GM18502 (cell line): ENCODE measurements around the gene MAD1L1.

Experiments used
- ATAC-seq: cut with Tn5 transposase; IDR thresholded peaks from one replicate; pipeline ENCODE4 v1.9.1; 2021; ENCODE audit warnings: mild to moderate bottlenecking; ENCODE audit not compliant: unreplicated experiment, poor library complexity

The MAD1L1 gene

DNA sequence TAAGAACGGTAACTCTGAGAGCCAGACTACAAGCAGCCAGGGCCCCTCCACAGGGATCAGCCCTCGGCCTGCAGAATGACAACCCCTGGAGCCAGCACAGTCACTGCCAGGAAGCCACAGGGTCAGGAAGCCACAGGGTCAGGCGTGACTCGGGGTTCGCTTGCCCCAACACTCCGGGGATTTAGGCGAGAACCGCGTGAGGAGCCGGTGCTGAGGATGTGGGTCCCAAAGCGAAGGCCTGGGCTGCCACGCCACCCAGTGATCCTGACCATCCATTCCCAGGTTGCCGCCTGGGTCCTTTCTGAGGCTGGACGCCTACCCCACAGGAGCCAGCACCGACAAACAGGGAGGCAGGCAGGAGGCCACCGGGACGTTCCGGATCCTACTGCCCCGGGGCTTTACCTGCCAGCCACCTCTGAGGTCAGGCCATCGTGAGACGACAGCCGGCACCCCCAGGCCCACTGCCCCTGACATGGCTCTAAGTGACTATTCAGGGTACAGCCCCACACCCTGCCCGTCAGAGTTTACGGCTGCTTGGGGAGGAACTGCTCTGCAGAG lies 334.0 kb downstream of the MAD1L1 start:
- ATAC-seq, result no peak

DNA sequence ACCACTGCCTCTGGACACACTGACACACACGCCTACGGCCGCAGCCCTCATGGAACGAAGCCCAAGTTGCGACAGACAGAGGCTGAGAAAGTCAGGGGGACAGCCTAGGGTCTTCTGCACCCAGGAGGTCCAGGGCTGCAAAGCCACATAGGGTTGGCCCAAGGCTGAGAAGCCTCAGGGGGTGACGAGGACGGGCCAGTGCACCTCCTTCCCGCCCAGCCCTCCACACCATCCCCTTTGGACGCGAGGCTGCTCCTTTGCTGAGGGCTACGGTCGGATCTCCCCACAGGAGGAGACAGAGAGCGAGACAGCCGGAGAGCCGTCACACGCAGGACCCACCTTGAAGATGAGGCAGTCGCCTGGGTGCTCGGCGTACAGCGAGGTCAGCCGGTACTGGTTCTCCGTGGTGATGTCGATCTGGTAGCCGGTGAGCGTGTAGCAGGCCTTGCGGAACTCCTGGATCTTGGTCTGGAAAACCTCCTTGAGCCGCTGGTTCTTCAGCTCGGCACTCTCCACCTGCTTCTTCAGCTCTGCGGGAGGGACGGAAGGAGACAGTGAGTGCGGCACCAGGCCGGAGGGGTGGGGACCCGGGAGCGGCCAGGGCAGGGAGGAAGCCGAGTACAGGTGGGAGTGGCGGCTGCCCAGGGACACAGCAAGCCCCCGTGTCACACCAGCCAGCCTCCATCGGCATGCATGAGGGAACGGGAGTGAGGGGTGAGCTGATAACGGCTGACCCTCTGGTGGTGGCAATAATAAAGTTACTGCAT lies 334.7 kb downstream of the MAD1L1 start:
- no peak for ATAC-seq

DNA sequence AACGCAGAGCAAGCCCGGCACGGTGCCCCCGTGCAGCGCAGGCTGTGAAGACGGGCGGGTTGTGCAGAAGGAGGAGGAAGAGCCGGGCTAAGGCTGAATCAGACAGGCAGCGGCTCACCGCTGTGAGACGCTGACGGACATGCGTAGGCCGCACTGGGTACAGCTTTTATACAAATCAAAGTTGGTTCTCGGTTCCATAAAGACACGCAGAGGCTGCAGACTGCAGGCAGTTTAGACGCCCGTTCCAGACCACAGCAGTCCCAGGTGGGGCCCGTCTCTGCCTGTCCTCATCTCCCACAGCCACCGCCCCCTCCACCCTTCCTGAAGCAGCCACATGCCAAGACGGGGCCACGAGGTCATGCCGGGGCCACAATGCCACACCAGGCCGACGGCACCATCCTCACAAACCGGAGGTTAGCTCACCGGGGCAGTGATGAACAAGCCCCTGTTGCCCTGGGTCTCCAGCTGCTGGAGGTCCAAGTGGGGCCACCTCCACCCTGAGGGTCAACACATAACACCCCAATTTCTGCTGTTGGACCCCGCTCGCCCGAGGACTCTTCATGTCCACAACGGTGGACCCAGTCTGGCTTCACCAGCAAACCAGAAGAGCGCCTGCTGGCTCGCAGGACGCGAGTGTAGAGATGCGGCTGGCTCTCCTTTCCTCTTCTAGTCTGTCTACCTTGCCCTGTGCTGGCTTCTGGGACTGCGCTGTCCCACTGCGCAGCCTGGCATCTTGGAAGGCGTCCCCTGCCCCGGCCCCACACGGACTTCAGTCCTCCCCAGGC lies 335.5 kb downstream of the MAD1L1 start:
- ATAC-seq, result no peak

DNA sequence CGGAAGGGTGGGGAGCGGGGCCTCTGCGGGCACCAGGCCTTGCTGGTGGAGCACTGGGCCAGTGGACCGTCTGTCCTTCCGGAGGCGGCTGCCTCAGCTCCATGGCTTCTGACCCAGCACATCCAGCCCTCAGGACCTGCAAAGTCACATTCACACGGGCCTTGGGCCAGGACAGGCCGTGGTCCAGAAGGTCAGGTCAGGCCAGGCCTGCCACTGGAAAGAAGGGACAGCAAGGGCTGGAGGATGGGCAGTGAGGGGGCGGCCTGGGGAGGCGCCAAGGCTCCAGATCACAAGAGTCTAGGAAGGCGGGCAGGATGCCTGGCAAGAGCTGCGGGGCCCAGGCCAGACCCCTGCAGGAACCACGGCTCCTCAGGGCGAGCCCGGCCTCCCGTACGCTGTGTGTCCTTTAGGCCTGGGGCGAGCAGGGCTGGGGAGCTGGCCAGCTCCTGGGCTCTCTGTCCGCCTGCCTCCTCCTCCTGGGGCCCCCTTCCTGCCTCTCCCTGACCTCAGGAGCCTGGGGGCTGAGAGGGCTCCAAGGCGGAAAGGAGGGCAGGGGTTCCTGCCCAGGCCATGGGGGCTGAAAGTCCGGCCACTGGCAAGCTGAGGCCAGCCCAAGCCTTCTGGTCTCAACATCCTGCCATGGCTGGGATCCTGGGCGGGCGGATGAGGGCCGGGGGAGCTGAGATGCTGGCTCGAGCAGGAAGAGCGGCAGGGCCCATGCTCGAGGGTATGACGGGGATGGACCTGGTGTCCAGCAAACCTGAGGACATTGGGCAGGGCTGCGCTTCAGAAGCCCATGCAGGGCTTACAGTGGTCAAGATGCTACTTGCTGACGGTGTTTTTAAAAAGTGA lies 336.9 kb downstream of the MAD1L1 start:
- ATAC-seq, result no peak

DNA sequence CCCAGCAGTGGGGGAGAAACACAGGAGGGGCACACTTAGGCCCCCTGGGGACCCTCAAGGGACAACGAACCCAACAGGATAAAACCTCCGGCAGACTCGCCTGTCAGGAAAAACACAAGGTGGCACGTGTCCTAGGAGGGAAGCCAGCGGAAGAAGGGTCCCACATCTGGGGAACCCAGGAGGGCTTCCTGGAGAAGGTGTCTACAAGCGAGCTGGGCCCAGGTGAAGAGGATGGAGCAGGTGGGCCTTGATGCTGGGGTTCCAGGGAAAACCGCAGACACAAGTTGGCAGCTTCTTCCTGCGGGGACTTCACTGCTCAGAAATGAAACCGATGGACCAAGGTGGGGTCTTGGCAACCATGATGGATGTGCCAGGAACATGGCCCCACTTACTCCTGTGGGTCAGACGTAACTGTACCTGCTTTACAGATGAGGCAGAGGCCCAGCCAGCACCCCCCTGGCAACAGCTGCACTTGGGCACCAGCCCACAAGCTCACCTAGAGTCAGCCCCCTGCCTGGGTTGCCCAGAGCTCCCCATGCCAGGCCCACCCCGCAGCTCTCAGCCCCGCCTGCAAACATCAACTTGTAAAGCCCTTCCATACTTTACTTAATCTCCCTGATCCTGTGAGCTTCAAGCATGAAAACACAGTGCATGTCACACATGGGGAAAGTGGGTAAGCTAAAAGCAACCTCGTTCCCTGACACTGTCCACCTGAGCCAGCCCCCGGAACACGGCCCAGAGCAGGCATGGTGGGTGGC lies 337.7 kb downstream of the MAD1L1 start:
- no peak for ATAC-seq

DNA sequence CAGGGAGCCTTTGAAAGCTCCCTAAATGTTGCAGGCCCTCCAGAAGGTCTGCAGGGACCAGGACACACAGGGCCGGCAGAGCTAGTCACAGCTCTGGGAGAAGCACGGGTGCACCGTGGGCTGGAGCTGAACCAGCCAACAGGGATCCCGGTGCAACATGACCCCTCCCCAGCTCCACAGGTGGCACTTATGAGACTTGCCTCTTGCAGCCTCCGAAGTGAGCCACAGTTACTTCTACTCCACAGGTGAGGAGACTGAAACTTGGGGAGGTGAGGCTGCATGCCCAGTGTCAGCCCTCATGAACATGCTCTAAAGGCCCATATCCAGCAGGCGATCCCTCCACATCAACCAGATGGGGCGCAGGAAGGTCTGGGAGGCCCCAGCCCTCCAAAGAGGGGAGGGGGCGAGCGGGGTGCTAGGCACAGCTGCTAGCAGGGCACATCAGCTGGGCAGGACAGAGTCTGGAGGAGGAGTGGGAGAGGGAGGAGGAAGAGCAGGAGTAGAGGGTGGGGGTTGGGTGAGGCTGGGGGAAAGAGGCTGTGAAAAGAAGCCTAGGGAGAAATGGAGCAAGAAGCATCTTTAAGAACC lies 338.3 kb downstream of the MAD1L1 start:
- ATAC-seq, result no peak

DNA sequence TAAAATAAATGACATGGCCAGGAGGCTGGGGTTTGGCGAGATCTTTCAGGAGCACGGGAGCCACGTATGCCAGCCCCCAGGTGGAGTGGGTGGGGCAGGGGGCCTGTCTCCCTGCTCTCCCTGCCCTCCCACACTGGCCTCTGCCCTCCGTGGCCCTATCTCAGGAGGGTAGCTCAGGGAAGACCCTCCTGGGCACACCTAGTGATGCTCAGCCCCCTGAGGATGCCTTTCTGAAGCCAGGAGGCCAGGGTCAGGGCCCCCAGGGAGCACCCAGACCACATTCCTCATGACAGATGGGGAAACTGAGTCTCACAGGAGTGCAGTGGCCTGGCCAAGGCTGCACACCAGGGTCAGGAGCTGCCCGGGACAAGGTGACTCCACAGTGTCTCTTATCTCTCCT lies 339.3 kb downstream of the MAD1L1 start:
- ATAC-seq, result no peak

DNA sequence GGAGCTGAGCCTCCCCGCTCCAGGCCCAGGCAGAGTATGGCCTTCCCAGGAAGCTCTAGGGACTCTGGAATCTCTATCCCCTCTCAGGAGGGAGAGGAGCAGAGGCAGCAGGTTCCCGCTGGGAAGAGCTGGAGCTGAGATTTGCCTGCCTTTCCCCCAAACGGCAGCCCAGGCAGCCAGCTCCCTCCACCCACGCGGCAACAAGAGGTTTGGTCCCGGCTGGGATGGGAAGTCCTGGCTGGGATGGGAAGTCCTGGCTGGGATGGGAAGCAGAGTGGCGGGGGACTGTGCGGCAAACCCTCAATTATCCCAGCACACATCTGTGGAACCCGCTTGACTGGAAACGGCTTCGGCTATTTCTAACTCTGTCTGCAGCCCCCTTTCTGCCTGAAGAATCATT lies 339.7 kb downstream of the MAD1L1 start:
- ATAC-seq, result no peak

DNA sequence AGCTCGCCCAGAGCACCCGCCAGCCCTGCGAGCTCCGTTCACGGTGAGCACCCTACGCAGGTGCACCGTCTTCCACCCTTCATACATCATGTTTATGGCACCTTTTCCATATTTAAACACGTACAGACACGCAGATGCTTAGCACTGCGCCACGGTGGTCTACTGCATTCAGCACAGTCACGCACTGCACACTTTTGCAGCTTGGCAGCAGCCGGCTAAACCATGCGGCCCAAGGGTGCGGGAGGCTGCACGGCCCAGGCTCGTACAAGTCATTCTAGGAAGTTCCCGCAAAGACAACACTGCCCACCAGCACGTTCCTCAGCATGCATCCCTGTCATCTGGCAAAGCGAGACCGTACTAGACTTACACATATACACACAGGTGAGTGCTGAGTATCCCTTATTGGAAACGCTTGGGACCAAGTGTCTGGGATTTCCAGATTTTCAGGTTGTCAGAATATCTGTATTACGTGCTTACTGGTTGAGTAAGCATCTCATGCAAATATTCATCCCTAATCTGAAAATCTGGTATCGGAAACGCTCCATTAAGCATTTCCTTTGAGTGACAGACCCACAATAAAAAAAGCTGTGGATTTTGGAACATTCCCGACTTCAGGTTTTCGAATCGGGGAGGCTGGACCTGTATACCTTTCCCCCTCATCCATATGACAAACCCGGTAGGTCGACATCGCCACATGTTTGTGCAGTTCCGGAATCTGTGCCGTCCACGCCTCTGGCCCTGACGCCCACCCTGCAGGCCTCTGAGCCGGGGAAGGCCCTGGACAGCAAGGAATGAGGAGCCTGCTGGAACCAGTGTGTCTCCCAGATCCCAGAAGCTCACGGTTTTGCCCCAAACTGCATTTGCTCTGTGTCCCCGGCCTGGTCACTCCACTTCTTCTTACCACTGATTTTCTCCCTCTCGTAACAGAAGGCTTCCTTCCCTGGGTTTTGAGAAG lies 340.5 kb downstream of the MAD1L1 start:
- ATAC-seq, result no peak

DNA sequence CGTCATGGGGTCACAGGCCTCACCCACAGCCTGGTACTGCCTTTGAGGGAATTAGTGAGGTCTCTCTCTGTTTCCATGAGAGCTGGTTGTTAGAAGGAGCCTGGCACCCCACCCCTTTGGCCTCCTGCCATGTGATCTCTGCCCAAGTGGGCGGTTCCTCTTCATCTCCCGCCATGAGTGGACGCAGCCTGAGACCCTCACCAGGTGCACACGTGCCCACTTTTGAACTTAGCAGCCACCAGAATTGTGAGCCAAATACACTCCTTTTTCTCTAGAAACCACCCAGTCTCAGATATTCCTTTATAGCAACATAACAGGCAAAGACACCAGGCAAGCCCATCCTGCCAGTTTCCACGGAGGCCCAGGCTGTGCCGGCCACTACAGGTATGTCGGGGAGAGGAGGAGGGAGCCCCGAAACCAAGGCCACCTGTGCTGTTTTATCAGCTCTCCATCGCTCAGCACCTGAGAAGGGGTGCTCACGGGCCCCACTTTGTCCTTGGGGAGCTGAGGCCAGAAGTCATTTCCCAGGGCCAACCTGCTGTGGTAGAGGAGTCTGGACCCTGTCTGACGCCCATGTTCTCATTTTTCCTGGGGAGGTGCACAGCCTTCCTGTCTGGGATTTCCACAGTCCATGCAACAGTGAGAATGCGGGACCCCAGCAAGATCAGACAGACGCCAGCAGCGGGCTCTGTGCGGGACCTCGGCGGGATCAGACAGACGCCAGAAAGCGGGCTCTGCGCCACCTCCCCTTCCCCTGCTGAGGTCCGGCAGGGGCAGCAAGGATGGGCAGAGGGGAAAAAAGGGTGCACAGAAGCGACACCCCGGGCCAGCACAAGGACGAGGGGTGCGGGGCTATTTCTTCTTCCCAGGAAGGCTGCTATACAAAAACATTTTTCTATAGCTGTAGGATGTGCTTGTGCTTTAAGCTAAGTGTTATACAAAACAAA lies 342.2 kb downstream of the MAD1L1 start:
- no peak for ATAC-seq

DNA sequence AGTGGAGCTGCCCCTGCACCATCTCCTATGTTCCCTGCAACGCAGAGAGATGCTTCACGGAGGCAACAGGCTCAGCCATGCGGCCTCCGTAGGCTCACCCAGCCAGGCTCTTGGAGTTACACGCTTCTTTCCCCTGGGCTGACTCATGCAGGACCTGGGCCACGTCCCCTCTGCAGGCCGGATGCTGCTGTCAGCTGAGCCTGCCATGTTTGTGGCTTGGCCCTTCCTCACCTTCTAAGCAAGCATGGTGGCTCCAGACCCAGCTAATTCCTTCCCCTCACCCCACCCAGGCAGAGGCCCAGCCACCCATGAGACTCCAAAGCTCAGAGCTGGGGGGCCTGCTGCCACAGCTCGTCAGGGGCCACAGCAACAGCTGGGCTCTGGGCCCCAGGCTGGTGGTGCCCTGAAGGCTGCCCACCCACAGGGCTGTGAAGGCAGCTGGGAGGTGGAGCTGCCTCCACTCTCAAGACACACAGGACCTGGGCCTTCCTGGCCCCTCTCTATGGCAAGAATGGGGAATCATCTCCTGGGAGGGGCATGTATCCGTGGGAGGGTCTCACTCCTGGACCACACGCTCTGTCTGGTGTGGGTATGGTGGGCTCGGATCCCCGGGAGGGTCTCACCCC lies 343.1 kb downstream of the MAD1L1 start:
- no peak for ATAC-seq

DNA sequence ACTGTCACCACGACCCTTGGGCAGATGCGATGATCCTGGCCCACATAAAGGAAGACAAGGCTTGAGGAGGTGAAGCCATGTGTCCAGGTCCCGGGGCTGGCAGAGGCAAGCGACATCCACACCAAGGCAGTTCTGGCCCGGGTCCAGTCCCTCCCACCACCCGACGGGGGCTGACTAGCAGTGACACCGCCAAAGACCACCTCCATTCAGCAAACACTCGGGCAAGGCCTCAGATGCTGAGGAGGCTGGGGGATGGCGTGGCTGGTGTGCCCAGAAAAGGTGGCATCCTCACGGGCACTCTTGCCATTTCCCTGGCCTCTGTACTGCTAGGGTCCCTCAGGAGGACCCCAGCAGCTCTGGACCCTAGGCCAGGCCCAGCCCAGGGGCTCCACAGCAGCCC lies 343.7 kb downstream of the MAD1L1 start:
- ATAC-seq, result no peak

DNA sequence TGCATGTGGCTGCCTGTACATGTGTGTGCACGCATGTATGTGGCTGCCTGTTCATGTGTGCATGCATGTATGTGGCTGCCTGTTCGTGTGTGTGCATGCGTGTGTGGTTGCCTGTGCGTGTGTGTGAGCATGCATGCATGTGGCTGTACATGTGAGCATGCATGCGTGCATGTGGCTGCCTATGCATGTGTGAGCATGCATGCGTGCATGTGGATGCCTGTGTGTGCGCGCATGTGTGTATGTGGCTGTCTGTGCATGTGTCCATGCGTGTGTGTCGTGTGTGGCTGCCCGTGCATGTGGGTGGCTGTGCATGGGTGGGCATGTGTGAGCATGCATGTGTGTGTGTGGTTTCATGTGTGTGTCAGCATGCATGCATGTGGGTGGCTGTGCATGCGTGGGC lies 344.3 kb downstream of the MAD1L1 start:
- ATAC-seq, result no peak

DNA sequence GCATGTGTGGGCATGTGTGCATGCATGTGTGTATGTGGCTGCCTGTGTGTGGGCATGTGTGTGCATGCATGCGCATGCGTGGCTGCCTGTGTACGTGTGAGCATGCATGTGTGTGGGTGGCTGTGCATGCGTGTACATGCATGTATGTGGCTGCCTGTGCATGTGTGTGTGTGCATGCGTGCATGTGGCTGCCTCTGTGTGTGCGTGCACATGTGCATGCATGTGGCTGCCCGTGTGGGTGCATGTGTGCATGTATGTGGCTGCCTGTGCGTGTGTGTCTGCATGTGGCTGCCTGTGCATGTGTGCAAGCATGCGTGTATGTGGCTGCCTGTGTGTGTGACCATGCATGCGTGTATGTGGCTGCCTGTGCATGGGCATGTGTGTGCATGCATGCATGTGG lies 345.5 kb downstream of the MAD1L1 start:
- no peak for ATAC-seq

DNA sequence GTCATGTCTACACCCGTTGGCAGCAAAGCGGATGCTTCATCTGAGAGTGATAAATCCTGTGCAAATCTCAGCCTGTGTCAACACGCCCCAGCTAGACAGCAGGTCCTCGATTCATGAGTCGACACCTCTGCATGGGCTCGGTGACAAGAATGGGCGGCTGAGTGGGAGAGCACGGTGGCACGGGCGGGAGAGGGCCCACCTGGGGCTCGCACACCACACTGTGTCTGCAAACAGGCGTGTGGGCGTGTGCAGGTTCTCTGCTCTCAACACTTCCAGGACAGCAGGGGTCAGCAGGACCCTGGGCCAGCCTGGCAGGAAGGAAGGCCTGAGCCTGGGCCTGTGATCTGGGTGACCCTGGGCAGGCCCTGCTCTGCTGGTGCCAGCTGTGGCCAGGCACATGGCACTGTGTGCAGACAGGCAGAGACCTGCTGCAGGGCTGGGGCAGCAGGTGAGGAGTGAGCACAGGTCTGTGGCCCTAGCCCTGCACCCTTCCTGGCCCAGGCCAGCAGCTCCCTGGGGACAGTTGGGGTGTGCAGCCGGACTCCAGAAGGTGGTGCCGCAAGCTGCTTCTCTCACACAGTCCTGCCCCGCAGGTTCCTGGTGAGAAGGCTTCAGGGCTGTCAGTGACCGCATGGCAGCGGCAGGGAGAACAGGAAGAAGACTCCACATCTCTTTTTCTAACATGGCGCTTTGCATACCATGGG lies 346.2 kb downstream of the MAD1L1 start:
- no peak for ATAC-seq

DNA sequence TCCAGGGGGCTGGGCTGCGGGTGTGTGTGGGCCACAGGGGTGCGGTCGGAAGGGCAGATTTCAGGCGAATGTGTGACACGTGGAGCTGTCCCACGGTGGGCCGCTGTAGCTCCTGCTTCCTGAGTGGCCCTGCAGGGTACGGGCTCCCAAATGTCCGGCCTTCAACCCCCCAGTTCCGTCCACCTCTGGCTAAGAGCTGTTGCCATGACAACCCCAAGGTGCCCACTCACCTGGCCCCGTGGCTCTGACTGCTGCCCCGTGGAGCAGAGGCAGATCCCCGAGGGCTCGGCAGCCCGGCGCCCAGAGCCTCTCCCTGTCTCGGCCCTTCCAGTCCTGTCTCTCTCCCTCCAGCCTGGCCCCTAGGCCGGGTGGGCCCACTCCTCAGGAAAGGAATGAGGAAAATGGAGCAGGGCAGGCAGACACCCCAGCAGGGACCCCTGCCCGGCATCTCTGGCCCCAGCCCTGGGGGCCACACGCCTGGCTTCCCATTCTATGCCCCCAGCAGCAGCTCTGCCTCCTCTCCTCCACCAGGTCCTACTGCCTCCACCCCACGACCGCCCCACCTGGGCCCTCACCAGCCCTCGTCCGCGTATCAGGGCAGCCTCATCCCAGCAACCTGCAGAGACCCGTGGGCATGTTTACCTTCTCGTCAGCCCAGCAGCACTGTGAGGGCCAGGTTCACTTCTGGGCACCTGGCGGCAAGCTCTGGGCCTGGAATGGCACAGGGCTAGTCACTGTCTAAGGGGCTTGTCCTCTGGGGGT lies 347.1 kb downstream of the MAD1L1 start:
- ATAC-seq, result no peak
